RWPE2 (cell line): Measurements from ENCODE around the gene GBF1.

Experiments
- ATAC-seq: fragments of 200-7000 bp; cut with Tn5 transposase; 3 replicates; pipeline ENCODE4 v1.9.1; 2021; ENCODE audit warnings: low read depth
- DNase-seq: peaks from one replicate; pipeline ENCODE4 v3.0.0-alpha.2; 2020; ENCODE audit warnings: low spot score
- H3K27ac ChIP-seq: fragments of 450-650 bp; 2 replicates; pipeline ENCODE4 v1.5.1; 2017; ENCODE audit warnings: mild to moderate bottlenecking; ENCODE audit not compliant: poor library complexity, severe bottlenecking
- H3K27me3 ChIP-seq: fragments of 250-450 bp; sonication (Bioruptor Pico); 2 replicates; pipeline ENCODE4 v1.5.1; 2021; ENCODE audit warnings: mild to moderate bottlenecking, moderate library complexity; ENCODE audit not compliant: insufficient read depth, poor library complexity, severe bottlenecking
- H3K36me3 ChIP-seq: fragments of 250-450 bp; sonication (Bioruptor Pico); 2 replicates; pipeline ENCODE4 v1.5.1; 2020; ENCODE audit warnings: low read depth, mild to moderate bottlenecking, moderate library complexity
- H3K4me1 ChIP-seq: fragments of 250-450 bp; sonication (Bioruptor Pico); 2 replicates; pipeline ENCODE4 v1.5.1; 2021; ENCODE audit warnings: mild to moderate bottlenecking, moderate library complexity; ENCODE audit not compliant: insufficient read depth, poor library complexity, severe bottlenecking
- H3K4me3 ChIP-seq: fragments of 250-450 bp; sonication (Bioruptor Pico); 2 replicates; pipeline ENCODE4 v1.5.1; 2021; ENCODE audit warnings: mild to moderate bottlenecking, moderate library complexity; ENCODE audit not compliant: severe bottlenecking
- H3K9me3 ChIP-seq: fragments of 250-450 bp; sonication (Bioruptor Pico); 2 replicates; pipeline ENCODE4 v1.5.1; 2021; ENCODE audit warnings: mild to moderate bottlenecking, moderate library complexity; ENCODE audit not compliant: severe bottlenecking
- CTCF ChIP-seq: fragments of 450-650 bp; IDR thresholded peaks from one replicate; pipeline ENCODE4 v1.5.1; 2017; ENCODE audit warnings: mild to moderate bottlenecking, moderate library complexity; ENCODE audit not compliant: poor library complexity, severe bottlenecking

The GBF1 gene

DNA sequence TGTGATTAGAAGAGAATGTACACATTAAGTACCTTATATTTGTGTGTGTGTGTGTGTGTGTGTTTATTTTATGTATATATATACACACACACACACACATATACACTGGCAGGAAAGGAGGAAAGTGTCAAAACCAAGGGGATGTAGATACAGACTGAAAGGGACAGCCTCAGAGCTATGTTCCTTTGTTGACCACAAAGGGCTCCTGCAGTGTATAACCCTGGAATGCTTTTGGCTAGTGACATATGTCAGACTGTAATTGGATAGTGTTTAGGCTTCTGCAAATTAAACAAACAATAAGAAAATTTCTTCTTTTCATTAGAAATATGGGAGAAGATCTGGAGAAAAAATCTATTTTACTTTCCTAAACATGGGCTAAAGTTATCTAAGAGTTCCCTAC is 15.9 kb downstream of the GBF1 start:
- peaks cover 60% of the 10 kb centered on the region for H3K36me3 ChIP-seq
- ATAC-seq (no peak), DNase-seq (no peak)
- no peak for TF ChIP-seq CTCF
- no peak overlapping the region for H3K4me3 ChIP-seq
- no peaks in the 10 kb centered on the region for H3K27me3 ChIP-seq
- no peaks in the 10 kb centered on the region for H3K9me3 ChIP-seq
- no peaks in the 10 kb centered on the region for H3K4me1 ChIP-seq
- H3K27ac ChIP-seq = no peak overlapping the region

- Histone ChIP-seq H3K36me3 (peaks cover 60% of the 10 kb centered on the region), H3K4me3 (no peak overlapping the region), H3K9me3 (no peaks in the 10 kb centered on the region), H3K4me1 (no peaks in the 10 kb centered on the region), H3K27me3 (no peaks in the 10 kb centered on the region), H3K27ac (no peak overlapping the region)
- no peak for DNase-seq
- TF ChIP-seq CTCF = no peak
- no peak for ATAC-seq
Observed at GRCh38 chr10:102261842-102262241, 16.5 kb downstream of the GBF1 start.

DNA sequence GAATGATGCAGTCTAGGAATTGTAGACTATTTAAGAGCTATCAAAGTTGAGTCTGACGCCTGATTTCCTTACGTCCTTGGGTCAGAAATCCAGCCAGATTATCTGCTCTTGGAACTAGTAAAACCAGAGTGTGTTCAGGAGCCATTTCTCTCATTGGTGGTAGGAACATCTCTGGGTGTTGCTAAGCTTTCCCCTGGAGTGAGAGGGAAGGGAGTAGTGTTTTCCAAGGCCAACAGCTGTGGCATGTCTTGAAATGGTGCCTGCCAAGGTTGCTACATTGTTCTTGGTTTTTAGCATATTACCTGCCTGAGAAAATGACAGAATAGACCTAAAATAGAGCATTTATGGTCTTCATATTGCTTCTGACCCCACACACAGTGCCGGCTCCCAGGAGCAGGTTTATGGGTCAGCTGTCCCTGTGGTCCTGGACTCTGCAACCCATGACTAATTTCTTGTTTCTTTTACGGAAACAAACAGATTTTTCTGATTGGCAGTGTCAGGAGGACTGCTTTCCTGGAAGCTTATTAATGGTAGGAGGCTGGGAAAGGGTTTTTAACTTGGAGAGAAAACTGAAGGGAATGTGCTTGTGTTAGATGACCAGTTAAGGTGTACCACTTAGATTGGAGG is 17.5 kb downstream of the GBF1 start:
- no peak for TF ChIP-seq CTCF
- Histone ChIP-seq H3K27ac (no peak overlapping the region), H3K36me3 (peaks cover 61% of the 10 kb centered on the region)

DNA sequence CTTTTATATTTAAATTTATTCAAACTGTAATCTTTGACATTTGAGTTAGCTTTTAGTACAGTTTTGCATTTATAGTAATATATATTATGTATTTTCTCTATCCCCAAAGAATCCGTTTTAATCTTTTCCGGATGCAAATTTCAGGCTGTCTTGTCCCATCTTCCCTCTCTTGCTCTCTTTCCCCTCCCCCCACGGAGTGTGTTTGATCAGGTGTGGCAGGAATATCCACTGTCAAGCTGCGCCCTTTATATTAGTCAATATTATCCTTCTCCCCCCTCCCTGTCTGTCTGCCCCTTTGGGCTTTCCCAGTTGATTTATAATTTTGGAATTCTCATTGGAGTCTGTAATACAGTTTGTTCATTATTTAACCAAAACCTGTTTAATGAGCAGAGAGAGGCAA is 19.0 kb downstream of the GBF1 start:
- no peak overlapping the region for H3K27ac ChIP-seq
- DNase-seq = no peak
- H3K4me1 ChIP-seq = peaks cover 11% of the 10 kb centered on the region
- H3K9me3 ChIP-seq = no peaks in the 10 kb centered on the region
- no peak for TF ChIP-seq CTCF
- ATAC-seq = no peak
- peaks cover 60% of the 10 kb centered on the region for H3K36me3 ChIP-seq
- no peak overlapping the region for H3K4me3 ChIP-seq
- no peaks in the 10 kb centered on the region for H3K27me3 ChIP-seq

More for the DNA sequence above, 17.5 kb downstream of the GBF1 start:
- no peaks in the 10 kb centered on the region for H3K9me3 ChIP-seq
- peaks cover 8% of the 10 kb centered on the region for H3K4me1 ChIP-seq
- H3K27me3 ChIP-seq = no peaks in the 10 kb centered on the region
- H3K4me3 ChIP-seq = no peak overlapping the region
- ATAC-seq = no peak
- DNase-seq = no peak

- TF ChIP-seq CTCF = no peak
- Histone ChIP-seq H3K27me3 (no peaks in the 10 kb centered on the region), H3K27ac (no peak overlapping the region), H3K36me3 (peaks cover 48% of the 10 kb centered on the region), H3K9me3 (no peaks in the 10 kb centered on the region), H3K4me1 (peaks cover 11% of the 10 kb centered on the region), H3K4me3 (no peak overlapping the region)
- ATAC-seq (no peak), DNase-seq (no peak)
Observed at GRCh38 chr10:102266670-102267069, 21.3 kb downstream of the GBF1 start.
